Dedifferentiated amniotic fluid mesenchymal stem cell (primary cell): ENCODE results near the gene GAN.
A peak's percentile ranks its signal among the peaks of the same experiment; 100 is the strongest.

Experiments used
- DNase-seq: peaks from one replicate; pipeline ENCODE4 v3.0.0-alpha.2; 2016; ENCODE audit errors: extremely low spot score

GAN gene

GRCh38 chr16:81431554-81432353, 117.0 kb downstream of the GAN start:
- peak; percentile 60 for DNase-seq

GRCh38 chr16:81432937-81433557, 118.3 kb downstream of the GAN start:
- DNase-seq: no peak

- DNase-seq: no peak
These were observed 120.3 kb downstream of the GAN start for GRCh38 chr16:81435103-81435502.

GRCh38 chr16:81435567-81435966, 120.8 kb downstream of the GAN start:
- DNase-seq: no peak

GRCh38 chr16:81436386-81436785, 121.6 kb downstream of the GAN start:
- DNase-seq: peak; percentile 29

GRCh38 chr16:81437865-81438264, 123.1 kb downstream of the GAN start:
- DNase-seq: no peak
